Keratinocyte (primary cell): ENCODE data around the gene PEX16. TPM values are rescaled to one million over a fixed set of nuclear protein-coding genes. Genes with fewer than 3 reads are reported as not detected.

Experiments
- DNase-seq: peaks from one replicate; pipeline ENCODE4 v3.0.0-alpha.2; 2011; ENCODE audit warnings: low read depth, missing footprints, low spot score
- FAIRE-seq: peaks from 2 replicates; lab custom pipeline; 2011; peaks lifted over from hg19 to GRCh38; lab: Jason Lieb, UNC
- H2AFZ ChIP-seq: 2 replicates; pipeline ENCODE4 v1.6.0; 2012; ENCODE audit warnings: low read length, control low read depth, inconsistent platforms; ENCODE audit not compliant: control insufficient read depth
- H3K27ac ChIP-seq: 2 replicates; pipeline ENCODE4 v1.5.1; 2011; ENCODE audit warnings: low read length; ENCODE audit not compliant: control insufficient read depth, insufficient read depth
- H3K27me3 ChIP-seq: 3 replicates; pipeline ENCODE4 v1.6.0; 2011; ENCODE audit warnings: low read length; ENCODE audit not compliant: control insufficient read depth, insufficient read depth; ENCODE audit errors: extremely low read depth
- H3K36me3 ChIP-seq, 2 experiments: 2 replicates in 1 of 2; 3 replicates in 1 of 2; pipeline ENCODE4 v1.5.1; 2011; ENCODE audit warnings: low read length in 2 of 2, mild to moderate bottlenecking in 1 of 2; ENCODE audit not compliant: control insufficient read depth in 2 of 2, insufficient read depth in 2 of 2; ENCODE audit errors: extremely low read depth in 1 of 2
- H3K4me1 ChIP-seq: 3 replicates; pipeline ENCODE4 v1.5.1; 2011; ENCODE audit warnings: low read length; ENCODE audit not compliant: control insufficient read depth, insufficient read depth; ENCODE audit errors: extremely low read depth
- H3K4me2 ChIP-seq: 3 replicates; pipeline ENCODE4 v1.6.0; 2011; ENCODE audit warnings: low read depth, low read length; ENCODE audit not compliant: control insufficient read depth, insufficient read depth; ENCODE audit errors: extremely low read depth
- H3K4me3 ChIP-seq, 3 experiments: fragments of 200-600 bp in 1 of 3; sonication (generic) in 1 of 3; 2 replicates in 2 of 3; 3 replicates in 1 of 3; pipeline ENCODE4 v1.5.1; 2011 to 2016; ENCODE audit warnings: low read length in 3 of 3, mild to moderate bottlenecking in 3 of 3, control low read depth in 2 of 3, inconsistent platforms in 1 of 3, low read depth in 1 of 3, mixed read lengths in 1 of 3, mixed run types in 1 of 3, moderate library complexity in 1 of 3; ENCODE audit not compliant: control insufficient read depth in 2 of 3, insufficient read depth in 2 of 3; ENCODE audit errors: extremely low read depth in 1 of 3
- H3K79me2 ChIP-seq: 2 replicates; pipeline ENCODE4 v1.6.0; 2012; ENCODE audit warnings: low read length; ENCODE audit not compliant: control insufficient read depth, insufficient read depth
- H3K9ac ChIP-seq: 3 replicates; pipeline ENCODE4 v1.6.0; 2011; ENCODE audit warnings: low read length; ENCODE audit not compliant: control insufficient read depth, insufficient read depth; ENCODE audit errors: extremely low read depth
- H3K9me1 ChIP-seq: 3 replicates; pipeline ENCODE4 v1.6.0; 2011; ENCODE audit warnings: low read length; ENCODE audit not compliant: control insufficient read depth, insufficient read depth; ENCODE audit errors: extremely low read depth
- H3K9me3 ChIP-seq: 2 replicates; pipeline ENCODE4 v1.5.1; 2012; ENCODE audit warnings: low read depth, low read length; ENCODE audit not compliant: control insufficient read depth
- H4K20me1 ChIP-seq: 3 replicates; pipeline ENCODE4 v1.6.0; 2011; ENCODE audit warnings: low read length; ENCODE audit not compliant: control insufficient read depth, insufficient read depth; ENCODE audit errors: extremely low read depth
- CTCF ChIP-seq, 3 experiments: IDR thresholded peaks in 1 of 3; conservative IDR thresholded peaks in 1 of 3; optimal IDR thresholded peaks in 1 of 3; 2 replicates in 2 of 3; 3 replicates in 1 of 3; pipeline versions ENCODE3 to v1.5.1; 2011; ENCODE audit warnings: low read length in 3 of 3, mild to moderate bottlenecking in 3 of 3, moderate library complexity in 2 of 3, control low read depth in 1 of 3, inconsistent platforms in 1 of 3; ENCODE audit not compliant: insufficient read depth in 2 of 3; ENCODE audit errors: extremely low read depth in 1 of 3
- EZH2 ChIP-seq: IDR thresholded peaks from one replicate; pipeline ENCODE4 v1.6.1; 2012; ENCODE audit warnings: inconsistent platforms, mild to moderate bottlenecking, low read length, moderate library complexity
- dilution Hi-C: fragments of 300-500 bp; cut with MboI; formaldehyde crosslinking; loops from one replicate; pipeline ENCODE4 v1.7.0; 2020; ENCODE audit warnings: low sequenced_read_pairs; ENCODE audit not compliant: extremely low pct_ligation_motif_present
- polyA plus RNA-seq, 5 experiments: library from polyadenylated mRNA; depleted of rRNA in 3 of 5; stranded (reverse) in 3 of 5; stranded (forward) in 1 of 5; unstranded in 1 of 5; fragments of >200 nt; gene quantifications; 1 replicate in 1 of 5; 2 replicates in 3 of 5; 3 replicates in 1 of 5; pipeline versions ENCODE4 v1.2.1 to v1.2.3, GENCODE V29; 2011 to 2012; ENCODE audit warnings: missing spikeins in 2 of 5, low read depth in 1 of 5, low replicate concordance in 1 of 5

The PEX16 gene
- polyA plus RNA-seq, 1 donor (not counting 4 experiments of a cell fraction or from before 2014, with no cell fraction given): 16.7 TPM

GRCh38 chr11:45924927-45925326 lies 7.2 kb upstream of the PEX16 start:
- no peaks in the 10 kb centered on the region for H3K9me3 ChIP-seq
- H3K4me3 ChIP-seq: no peak overlapping the region
- peaks cover 29% of the 10 kb centered on the region for H3K4me1 ChIP-seq
- peaks cover 0 to 11% of the 10 kb centered on the region in 2 experiments for H3K36me3 ChIP-seq
- no peaks in the 10 kb centered on the region for H3K27me3 ChIP-seq
- no peaks in the 10 kb centered on the region for H4K20me1 ChIP-seq
- dilution Hi-C loops: no loop called here
- H3K79me2 ChIP-seq: peaks cover 10% of the 10 kb centered on the region
- DNase-seq (no peak), FAIRE-seq (no peak)
- no peak overlapping the region for H2AFZ ChIP-seq
- no peak overlapping the region for H3K4me2 ChIP-seq
- TF ChIP-seq EZH2: no peak
- TF ChIP-seq CTCF (optimal IDR thresholded peaks at IDR 0.05 in 1 of 3, IDR thresholded peaks at IDR 0.05 in 1 of 3, conservative IDR thresholded peaks at IDR 0.05 in 1 of 3; ENCODE audit: extremely low read depth in 1 of 3, insufficient read depth in 2 of 3, low read length in 3 of 3): no peak
- H3K9ac ChIP-seq: no peak overlapping the region
- H3K27ac ChIP-seq: no peak overlapping the region
- peaks cover 5% of the 10 kb centered on the region for H3K9me1 ChIP-seq

GRCh38 chr11:45924036-45924915 lies 6.6 kb upstream of the PEX16 start:
- no peak overlapping the region for H3K9ac ChIP-seq
- dilution Hi-C loops: no loop called here
- peaks cover 5% of the 10 kb centered on the region for H3K9me1 ChIP-seq
- no peaks in the 10 kb centered on the region for H3K9me3 ChIP-seq
- DNase-seq (no peak), FAIRE-seq (no peak)
- peak overlapping the region; percentile 49 for H3K4me2 ChIP-seq
- TF ChIP-seq EZH2: no peak
- no peak for TF ChIP-seq CTCF (optimal IDR thresholded peaks at IDR 0.05 in 1 of 3, IDR thresholded peaks at IDR 0.05 in 1 of 3, conservative IDR thresholded peaks at IDR 0.05 in 1 of 3; ENCODE audit: extremely low read depth in 1 of 3, insufficient read depth in 2 of 3, low read length in 3 of 3)
- H3K36me3 ChIP-seq: peaks cover 0 to 11% of the 10 kb centered on the region in 2 experiments
- no peak overlapping the region for H2AFZ ChIP-seq
- no peaks in the 10 kb centered on the region for H3K27me3 ChIP-seq
- H3K79me2 ChIP-seq: peaks cover 10% of the 10 kb centered on the region
- no peaks in the 10 kb centered on the region for H4K20me1 ChIP-seq
- H3K27ac ChIP-seq: no peak overlapping the region
- H3K4me1 ChIP-seq: peaks cover 22% of the 10 kb centered on the region
- peak overlapping the region in 2 of 3 experiments; percentile 44 to 64 for H3K4me3 ChIP-seq
